HUDEP-2 (cell line): ENCODE data around the gene MYH15.

Experiments used
- DNase-seq, 76 experiments: peaks; one replicate each; lab custom pipeline; 2025; ENCODE audit not compliant: unreplicated experiment in 76 of 76; lab: John Stamatoyannopoulos, UW

MYH15 gene

GRCh38 chr3:108428586-108428985 lies 81.8 kb downstream of the MYH15 start:
- DNase-seq, result no peak

GRCh38 chr3:108420926-108421325 lies 89.5 kb downstream of the MYH15 start:
- DNase-seq, result peak in 14 of 76 experiments; percentile 2 to 58 (median 10)

DNA sequence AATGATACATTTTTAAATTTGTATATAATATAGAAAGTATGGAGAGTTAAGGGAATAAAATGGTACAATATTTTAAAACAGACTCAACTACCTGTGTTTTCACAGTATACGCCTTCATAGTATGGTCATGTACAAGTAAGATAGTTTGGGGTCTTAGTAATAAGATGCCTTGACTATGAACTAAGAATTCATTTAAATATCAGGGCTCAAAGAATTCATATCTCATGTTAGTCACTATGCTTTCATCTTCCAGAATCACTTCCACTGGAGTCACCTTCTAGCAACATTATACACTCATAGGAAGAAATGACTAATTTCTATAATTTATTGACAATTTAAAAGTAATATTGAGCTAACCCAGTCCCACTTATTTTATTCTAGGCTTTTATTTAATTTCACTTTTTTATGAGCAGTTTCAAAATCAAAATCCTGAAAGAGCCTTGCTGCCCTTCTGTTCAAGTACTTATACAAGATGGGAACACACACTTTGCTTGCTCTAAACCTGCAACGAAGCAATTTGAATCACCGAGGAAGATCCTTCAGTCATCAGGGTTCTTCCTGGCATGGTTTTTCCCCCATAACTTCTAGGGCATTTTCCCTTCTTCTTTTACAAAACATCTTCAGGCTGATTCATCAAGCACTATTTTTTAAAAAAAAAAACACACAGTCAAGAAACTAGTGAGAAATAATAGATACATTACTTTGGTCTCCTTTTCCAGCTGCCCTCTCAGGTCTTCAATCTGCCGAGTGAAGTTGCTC lies 94.1 kb downstream of the MYH15 start:
- no peak for DNase-seq

DNA sequence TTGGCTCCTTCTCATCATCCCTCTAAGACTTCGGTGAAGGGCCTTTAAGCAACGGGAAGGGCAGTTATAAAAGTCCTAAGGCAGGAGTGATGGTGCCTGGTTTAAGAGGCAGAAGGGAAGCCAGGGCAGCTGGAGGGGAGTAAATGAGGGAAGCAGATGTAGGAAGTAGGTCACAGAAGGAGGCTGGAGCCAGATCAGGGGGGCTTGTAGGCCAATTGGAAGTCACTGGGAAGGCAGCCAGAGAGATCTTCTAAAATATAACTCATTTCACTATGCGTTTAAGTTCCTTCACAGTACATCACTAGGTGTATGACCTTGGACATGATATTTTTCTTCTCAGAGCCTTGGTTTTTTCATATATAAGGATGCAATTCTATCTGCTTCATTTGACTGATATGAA lies 94.7 kb downstream of the MYH15 start:
- no peak for DNase-seq

- no peak for DNase-seq
These were observed 96.4 kb downstream of the MYH15 start for GRCh38 chr3:108414007-108414406.

- no peak for DNase-seq
These were observed 98.2 kb downstream of the MYH15 start for GRCh38 chr3:108412121-108412750.

- no peak for DNase-seq
These were observed 99.8 kb downstream of the MYH15 start for GRCh38 chr3:108410531-108410984.

DNA sequence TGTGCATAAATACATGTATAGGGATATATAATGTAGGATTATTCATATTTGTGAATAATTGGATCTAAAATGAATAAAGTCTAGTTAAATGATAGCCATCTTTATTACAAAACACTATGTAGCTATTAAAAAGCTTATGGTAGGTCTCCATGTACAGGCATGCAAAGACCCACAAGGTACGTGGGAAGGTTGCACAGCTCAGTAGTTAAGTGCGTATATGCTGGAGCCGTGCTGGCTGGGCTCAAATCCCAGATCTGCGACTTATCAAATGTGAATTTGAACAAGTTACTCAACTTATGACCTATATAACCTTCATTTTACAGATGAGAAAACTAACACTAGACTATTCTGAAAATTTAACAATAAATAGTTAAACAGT lies 100.6 kb downstream of the MYH15 start:
- DNase-seq, result no peak

DNA sequence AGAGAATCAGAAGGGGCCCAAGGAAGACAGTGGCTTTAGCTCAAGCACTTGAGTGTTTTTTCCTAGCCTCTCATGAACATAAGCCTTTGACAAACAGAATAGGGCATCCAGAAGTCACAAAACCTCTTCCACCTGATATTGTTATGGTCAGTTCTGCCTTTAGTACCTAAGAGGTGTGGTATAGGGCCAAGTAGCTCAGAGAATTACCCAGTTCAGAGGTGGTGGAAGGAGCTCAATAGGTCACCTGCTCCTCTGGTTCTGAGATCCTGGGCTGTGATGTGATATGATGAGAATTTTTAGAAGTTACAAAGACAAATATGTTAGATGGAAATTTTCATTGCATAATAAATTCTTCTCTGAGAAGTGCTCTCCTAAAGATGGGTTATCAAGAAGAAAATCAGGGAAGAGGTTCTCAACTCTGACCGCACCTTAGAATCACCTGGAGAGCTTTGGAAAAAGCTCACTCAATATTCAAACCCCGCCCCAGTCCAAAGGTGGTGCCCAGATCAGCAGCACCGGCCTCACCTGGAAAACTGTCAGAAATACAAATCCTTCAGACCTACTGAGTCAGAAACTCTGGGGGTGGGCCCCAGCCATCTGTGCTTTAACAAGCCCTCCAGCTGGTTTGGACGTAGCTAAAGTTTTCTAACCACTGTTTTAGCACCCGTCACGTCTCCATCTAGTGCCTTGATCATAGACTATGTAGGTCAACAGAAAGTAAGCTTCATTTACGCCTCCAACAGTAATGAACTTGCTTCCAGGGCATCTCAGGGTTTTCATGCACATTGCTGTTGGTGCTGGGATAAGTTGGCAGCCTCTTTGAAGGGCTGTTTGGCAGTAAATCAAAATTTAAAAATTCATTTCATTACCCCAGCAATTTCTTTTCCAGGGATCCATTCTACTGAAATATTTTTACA lies 101.3 kb downstream of the MYH15 start:
- DNase-seq, result no peak

DNA sequence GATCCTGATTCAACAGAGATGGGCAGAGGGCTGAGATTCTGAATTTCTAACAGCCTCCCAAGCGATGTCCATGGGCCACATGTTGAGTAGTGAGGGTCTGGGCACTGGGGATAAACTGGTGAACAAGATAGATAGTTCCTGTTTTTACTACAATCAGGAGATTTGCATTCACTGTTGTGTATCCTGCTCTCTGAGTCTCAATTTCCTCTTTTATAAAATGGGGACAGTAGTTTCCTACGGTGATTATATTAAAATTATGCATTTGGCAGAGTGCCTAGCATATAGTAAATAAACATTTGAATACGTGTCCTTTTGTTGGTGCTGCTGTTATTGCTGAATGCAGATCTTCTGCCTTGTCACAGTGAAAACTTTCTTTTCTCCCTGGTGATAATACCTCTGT lies 102.5 kb downstream of the MYH15 start:
- no peak for DNase-seq

GRCh38 chr3:108406661-108407206 lies 103.7 kb downstream of the MYH15 start:
- peak in 27 of 76 experiments; percentile 2 to 64 (median 29) for DNase-seq

- DNase-seq, result no peak
These were observed 104.2 kb downstream of the MYH15 start for GRCh38 chr3:108406063-108406660.

GRCh38 chr3:108404368-108404767 lies 106.0 kb downstream of the MYH15 start:
- DNase-seq, result no peak

- DNase-seq, result no peak
These were observed 106.6 kb downstream of the MYH15 start for GRCh38 chr3:108403686-108404345.

DNA sequence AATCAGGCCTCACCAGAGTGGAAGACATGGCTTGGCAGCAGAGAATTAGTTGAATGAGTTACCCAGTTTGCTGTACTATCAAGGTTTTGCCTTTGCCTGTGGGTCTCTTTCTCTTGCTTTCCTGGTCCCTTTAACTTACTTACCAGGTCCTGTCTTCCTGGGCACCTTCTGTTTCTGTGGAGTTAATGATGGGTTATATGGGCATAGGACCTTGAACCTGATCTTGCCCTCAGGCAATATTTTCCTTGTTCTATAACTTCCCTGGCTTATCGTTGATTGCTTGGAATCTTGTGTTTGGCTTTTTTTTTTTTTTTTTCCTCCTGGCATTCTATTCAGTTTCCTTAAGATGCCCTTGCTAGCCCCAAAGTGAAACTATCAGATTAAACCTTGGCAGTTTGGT lies 107.2 kb downstream of the MYH15 start:
- DNase-seq, result no peak

DNA sequence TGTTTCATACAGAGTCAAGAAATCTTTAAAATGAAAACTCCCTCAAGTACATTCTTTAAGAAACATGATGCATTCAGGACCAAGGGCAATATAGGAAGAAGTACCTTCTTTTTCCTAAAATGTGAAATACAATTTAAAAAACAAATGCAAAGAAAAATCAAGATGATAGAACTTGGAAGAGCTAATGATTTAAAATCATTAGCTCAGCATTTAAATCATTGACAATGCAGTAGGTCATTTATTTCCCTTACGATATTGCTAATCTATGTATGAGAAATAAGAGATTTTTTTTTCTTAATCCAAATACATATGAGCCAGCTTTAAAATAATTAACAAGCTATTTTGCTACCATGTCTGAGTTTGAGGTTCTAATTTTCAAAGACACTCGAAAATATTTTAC lies 108.6 kb downstream of the MYH15 start:
- DNase-seq, result no peak

DNA sequence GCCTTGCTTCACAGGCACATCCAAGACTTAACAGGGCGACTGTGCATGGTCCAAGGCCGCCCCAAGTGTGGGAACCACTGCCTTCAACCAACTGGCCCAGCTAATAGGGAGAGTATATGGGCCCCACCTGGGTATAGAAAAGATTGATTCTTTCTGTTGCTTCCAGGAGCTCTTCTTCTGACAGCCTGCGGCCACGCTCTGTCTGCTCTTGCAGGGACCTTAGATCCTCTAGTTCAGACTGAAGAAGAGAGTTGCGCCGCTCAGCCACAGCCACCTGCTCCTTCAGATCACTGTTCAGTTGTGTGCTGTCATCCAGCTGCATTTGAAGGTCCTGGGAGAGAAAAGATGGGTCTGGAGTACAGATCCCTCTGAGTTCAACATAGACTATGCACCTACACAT lies 111.9 kb downstream of the MYH15 start:
- DNase-seq, result no peak

GRCh38 chr3:108396336-108396735 lies 114.1 kb downstream of the MYH15 start:
- DNase-seq, result no peak

GRCh38 chr3:108394563-108394962 lies 115.8 kb downstream of the MYH15 start:
- no peak for DNase-seq

DNA sequence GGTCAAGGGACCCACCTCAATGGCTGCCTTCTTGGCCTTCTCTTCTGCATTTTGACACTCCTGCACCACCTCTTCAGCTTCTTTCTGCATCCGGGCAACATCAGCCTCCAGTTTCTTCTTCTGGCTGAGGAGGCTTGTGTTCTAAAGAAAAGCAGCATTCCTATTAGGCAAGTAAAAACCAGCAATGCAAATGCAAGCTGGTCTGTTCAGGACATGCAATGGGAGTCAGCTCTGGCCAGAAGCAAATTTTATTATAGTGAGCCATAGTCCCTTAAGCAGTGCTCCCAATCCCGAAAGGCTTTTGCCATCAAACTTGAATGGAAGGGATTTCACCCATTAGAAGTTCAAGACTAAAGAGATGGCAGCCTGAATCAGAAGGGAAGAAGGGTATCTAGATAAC lies 116.4 kb downstream of the MYH15 start:
- no peak for DNase-seq
